ENCODE measurements around the gene NTF3. TPM values are rescaled to one million over a fixed set of nuclear protein-coding genes. Genes with fewer than 3 reads are reported as not detected.

Gene NTF3
- total RNA-seq, 4 donors from 2014 or later, result 0.18 to 0.23 TPM; not detected in 2

DNA sequence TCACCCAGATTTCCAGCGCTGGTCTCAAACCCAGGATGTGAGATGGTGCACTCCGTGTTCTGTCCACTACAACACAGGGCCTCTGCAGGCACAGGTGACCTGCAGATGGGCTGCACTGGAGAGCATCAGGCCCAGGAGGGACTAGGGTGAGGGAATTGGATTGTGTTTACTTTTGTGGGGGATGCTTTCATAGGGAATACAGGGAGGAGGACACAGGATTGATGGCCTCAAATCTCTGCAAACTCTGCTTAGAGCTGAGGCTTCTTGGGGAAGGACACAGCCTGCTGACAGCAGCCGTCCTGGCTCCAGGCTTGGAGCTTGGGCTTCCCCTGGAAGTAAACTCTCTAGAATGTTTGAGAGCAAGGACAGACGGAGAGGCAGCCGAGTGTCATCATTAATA is 57.1 kb downstream of the NTF3 start:
- Histone ChIP-seq H3K27ac (no peak overlapping the region), H3K27me3 (no peaks in the 10 kb centered on the region), H3K4me3 (no peak overlapping the region), H3K36me3 (no peaks in the 10 kb centered on the region), H3K9me3 (no peaks in the 10 kb centered on the region), H3K4me1 (no peaks in the 10 kb centered on the region)
- in situ Hi-C loops (cut with MboI; ENCODE audit: low sequenced_read_pairs in 4 of 4) (no loop called here), intact Hi-C loops (cut with DNase I; ENCODE audit: low total_unique reads) (no loop called here)
- ATAC-seq (no peak), DNase-seq (no peak)
- TF ChIP-seq POLR2A (IDR thresholded peaks at IDR 0.05) (no peak), CTCF (IDR thresholded peaks at IDR 0.05 in 4 of 5, conservative IDR thresholded peaks at IDR 0.05 in 1 of 5) (no peak)

DNA sequence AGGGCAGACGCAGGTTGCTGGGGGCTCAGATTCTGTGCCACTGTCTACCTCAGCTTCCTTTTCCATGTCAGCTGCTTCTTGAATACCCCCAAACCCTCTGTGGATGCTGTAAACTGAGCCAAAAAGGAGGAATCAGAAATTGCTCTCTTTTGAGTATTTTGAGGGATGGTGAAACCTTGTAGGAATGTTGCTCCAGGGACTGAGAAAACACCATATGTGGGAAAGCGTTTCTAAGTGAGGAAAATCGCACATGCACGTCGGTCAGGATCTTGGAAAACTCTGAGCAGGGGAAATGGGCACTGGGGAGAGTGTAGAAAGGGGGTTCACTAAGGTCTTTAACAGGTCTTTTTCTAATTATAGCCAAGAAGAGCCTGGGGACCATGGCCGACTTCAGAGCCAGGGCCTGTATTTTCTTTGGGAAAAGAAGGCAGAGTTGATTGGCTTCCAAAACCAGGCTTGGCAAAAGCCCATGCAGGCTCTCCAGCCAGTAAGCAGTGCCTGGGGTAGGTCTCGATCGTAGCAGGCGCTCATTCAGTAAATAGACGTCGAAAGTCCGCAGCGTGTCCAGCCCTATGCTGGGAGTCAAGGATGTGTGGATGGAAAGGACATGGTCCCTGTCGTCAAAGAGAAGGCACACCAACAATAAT is 58.0 kb downstream of the NTF3 start:
- DNase-seq (no peak), ATAC-seq (no peak)
- no peaks in the 10 kb centered on the region for H3K27me3 ChIP-seq
- no peak for TF ChIP-seq POLR2A (IDR thresholded peaks at IDR 0.05)
- no peak for TF ChIP-seq CTCF (IDR thresholded peaks at IDR 0.05 in 4 of 5, conservative IDR thresholded peaks at IDR 0.05 in 1 of 5)
- H3K4me3 ChIP-seq, result no peak overlapping the region
- intact Hi-C loops (cut with DNase I; ENCODE audit: low total_unique reads), result no loop called here
- no peaks in the 10 kb centered on the region for H3K4me1 ChIP-seq
- H3K36me3 ChIP-seq, result no peaks in the 10 kb centered on the region
- no peak overlapping the region for H3K27ac ChIP-seq
- in situ Hi-C loops (cut with MboI; ENCODE audit: low sequenced_read_pairs in 4 of 4), result no loop called here
- no peaks in the 10 kb centered on the region for H3K9me3 ChIP-seq

GRCh38 chr12:5492562-5492961 is 60.7 kb downstream of the NTF3 start:
- Histone ChIP-seq H3K27ac (no peak overlapping the region), H3K4me3 (no peak overlapping the region), H3K4me1 (no peaks in the 10 kb centered on the region), H3K36me3 (no peaks in the 10 kb centered on the region), H3K9me3 (no peaks in the 10 kb centered on the region), H3K27me3 (no peaks in the 10 kb centered on the region)
- ATAC-seq (no peak), DNase-seq (no peak)
- TF ChIP-seq CTCF (IDR thresholded peaks at IDR 0.05 in 4 of 5, conservative IDR thresholded peaks at IDR 0.05 in 1 of 5) (no peak), POLR2A (IDR thresholded peaks at IDR 0.05) (no peak)
- in situ Hi-C loops (cut with MboI; ENCODE audit: low sequenced_read_pairs in 4 of 4), result no loop called here
- intact Hi-C loops (cut with DNase I; ENCODE audit: low total_unique reads), result no loop called here

DNA sequence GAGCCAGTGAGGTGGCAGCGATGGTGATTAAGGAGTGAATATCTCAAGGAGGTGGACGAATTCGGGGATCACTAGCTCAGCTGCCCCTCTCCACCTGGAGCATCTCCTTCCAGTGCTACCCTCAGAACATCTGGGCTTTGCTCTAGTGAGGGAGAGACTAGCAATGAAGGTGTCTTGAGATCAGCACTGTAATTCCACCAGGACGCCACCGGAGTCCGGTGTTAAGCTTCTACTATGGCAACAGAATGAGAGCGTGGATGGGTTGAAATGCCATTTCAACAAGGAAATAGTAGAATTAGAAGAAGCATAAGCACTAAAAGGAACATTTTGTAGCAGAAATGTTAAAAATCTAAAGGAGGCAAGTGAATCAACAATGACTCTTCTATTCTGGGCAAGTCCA is 61.1 kb downstream of the NTF3 start:
- TF ChIP-seq CTCF (IDR thresholded peaks at IDR 0.05 in 4 of 5, conservative IDR thresholded peaks at IDR 0.05 in 1 of 5) (no peak), POLR2A (IDR thresholded peaks at IDR 0.05) (no peak)
- ATAC-seq, result no peak
- H3K36me3 ChIP-seq, result no peaks in the 10 kb centered on the region
- H3K4me1 ChIP-seq, result no peaks in the 10 kb centered on the region
- in situ Hi-C loops (cut with MboI; ENCODE audit: low sequenced_read_pairs in 4 of 4) (no loop called here), intact Hi-C loops (cut with DNase I; ENCODE audit: low total_unique reads) (no loop called here)
- no peak overlapping the region for H3K27ac ChIP-seq
- DNase-seq, result no peak
- no peaks in the 10 kb centered on the region for H3K9me3 ChIP-seq
- no peaks in the 10 kb centered on the region for H3K27me3 ChIP-seq
- no peak overlapping the region for H3K4me3 ChIP-seq

GRCh38 chr12:5494343-5494742 is 62.4 kb downstream of the NTF3 start:
- no peaks in the 10 kb centered on the region for H3K4me1 ChIP-seq
- ATAC-seq (no peak), DNase-seq (no peak)
- intact Hi-C loops (cut with DNase I; ENCODE audit: low total_unique reads), result no loop called here
- no peaks in the 10 kb centered on the region for H3K9me3 ChIP-seq
- no peaks in the 10 kb centered on the region for H3K27me3 ChIP-seq
- H3K4me3 ChIP-seq, result no peak overlapping the region
- in situ Hi-C loops (cut with MboI; ENCODE audit: low sequenced_read_pairs in 4 of 4), result no loop called here
- no peak overlapping the region for H3K27ac ChIP-seq
- no peak for TF ChIP-seq CTCF (IDR thresholded peaks at IDR 0.05 in 4 of 5, conservative IDR thresholded peaks at IDR 0.05 in 1 of 5)
- no peak for TF ChIP-seq POLR2A (IDR thresholded peaks at IDR 0.05)
- no peaks in the 10 kb centered on the region for H3K36me3 ChIP-seq

Data from gastrocnemius medialis (tissue), 4 donors.